GM18526 (cell line): Measurements from ENCODE around the gene FNBP1.

Source experiments
- POLR2A ChIP-seq: IDR thresholded peaks from 3 replicates; pipeline ENCODE4 v1.6.1; 2011; ENCODE audit not compliant: insufficient read length; ENCODE audit errors: extremely low read depth

FNBP1 gene

GRCh38 chr9:129885018-129885669 is 157.8 kb downstream of the FNBP1 start:
- TF ChIP-seq POLR2A = peak; percentile 35

- TF ChIP-seq POLR2A = peak; percentile 78
Measured at GRCh38 chr9:129884220-129885017, 158.6 kb downstream of the FNBP1 start.

GRCh38 chr9:129881547-129882324 is 161.3 kb downstream of the FNBP1 start:
- TF ChIP-seq POLR2A = no peak

- no peak for TF ChIP-seq POLR2A
Measured at GRCh38 chr9:129880654-129881546, 162.1 kb downstream of the FNBP1 start.

GRCh38 chr9:129879991-129880653 is 162.9 kb downstream of the FNBP1 start:
- TF ChIP-seq POLR2A = no peak

GRCh38 chr9:129879103-129879699 is 163.8 kb downstream of the FNBP1 start:
- TF ChIP-seq POLR2A = no peak

DNA sequence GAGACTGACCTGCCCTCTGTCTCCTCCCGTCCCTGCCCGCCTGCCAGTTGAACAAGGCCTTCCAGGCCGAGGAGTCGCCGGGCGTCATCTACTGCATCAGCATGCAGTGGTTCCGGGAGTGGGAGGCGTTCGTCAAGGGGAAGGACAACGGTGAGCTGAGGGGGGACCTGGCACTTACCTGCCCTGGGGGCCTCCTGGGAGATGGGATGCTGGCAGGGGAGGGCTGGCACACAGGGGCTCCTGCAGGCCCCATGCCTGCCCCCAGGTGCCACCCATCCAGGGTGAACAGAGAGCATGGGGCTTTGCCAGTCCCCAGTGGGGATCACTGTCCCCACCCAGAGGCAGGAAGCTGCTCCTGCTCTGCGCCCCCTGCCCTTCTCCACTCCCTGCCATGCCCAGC is 164.7 kb downstream of the FNBP1 start:
- no peak for TF ChIP-seq POLR2A

DNA sequence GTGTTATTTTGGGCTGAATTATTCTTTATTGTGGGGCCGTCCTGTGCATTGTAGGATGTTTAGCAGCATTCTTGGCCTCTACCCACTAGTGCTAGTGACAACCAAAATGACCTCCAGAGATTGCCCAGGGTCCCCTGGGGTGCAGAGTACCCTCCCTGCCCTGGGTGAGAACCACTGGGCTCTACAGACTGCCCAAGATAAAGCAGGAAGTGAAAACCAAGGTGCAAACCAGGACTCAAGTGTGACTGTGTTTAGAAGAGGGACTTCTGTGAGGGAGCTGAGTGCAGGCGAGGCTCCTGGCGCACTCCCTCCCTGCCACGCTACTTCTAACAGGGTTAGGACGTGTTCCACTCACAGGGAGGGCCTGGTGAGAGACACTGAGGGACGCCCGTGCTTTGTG is 166.2 kb downstream of the FNBP1 start:
- TF ChIP-seq POLR2A = no peak

GRCh38 chr9:129875687-129876395 is 167.1 kb downstream of the FNBP1 start:
- no peak for TF ChIP-seq POLR2A

- no peak for TF ChIP-seq POLR2A
Measured at GRCh38 chr9:129875181-129875611, 167.8 kb downstream of the FNBP1 start.

DNA sequence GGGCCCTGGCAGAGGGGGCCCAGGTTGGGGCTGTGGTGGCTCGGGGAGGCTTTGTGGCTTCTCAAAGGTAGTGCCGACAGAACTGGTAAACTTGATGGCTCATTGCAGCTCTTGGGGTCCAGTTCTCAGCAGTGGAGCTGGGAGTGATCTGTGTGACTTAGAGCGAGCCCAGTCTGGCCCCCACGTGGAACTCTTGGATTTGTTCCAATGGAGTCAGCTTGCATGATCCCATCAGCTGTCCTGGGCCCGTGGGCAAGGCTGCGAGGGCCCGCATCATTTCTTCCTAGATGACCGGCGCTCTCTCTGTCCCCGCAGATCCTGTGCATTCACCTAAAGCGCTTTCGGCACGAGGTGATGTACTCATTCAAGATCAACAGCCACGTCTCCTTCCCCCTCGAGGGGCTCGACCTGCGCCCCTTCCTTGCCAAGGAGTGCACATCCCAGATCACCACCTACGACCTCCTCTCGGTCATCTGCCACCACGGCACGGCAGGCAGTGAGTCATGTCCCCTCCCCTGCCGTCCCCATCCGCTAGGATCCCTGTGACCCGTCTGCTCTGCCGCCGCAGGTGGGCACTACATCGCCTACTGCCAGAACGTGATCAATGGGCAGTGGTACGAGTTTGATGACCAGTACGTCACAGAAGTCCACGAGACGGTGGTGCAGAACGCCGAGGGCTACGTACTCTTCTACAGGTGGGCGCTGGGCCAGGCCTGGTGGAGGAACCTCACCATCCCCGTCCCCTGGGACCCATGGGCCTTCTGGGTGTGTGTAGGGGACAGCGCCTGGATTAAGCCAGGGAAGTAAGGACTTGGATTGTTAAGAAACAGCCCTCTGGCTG is 168.5 kb downstream of the FNBP1 start:
- TF ChIP-seq POLR2A = no peak

GRCh38 chr9:129873563-129874190 is 169.3 kb downstream of the FNBP1 start:
- TF ChIP-seq POLR2A = no peak
